GM23248 (cell line): Measurements from ENCODE around the gene ADGRA3.

ENCODE experiments used
- EZH2 ChIP-seq: fragments of 200-600 bp; sonication (generic); IDR thresholded peaks from 2 replicates; pipeline ENCODE4 v1.6.1; 2018; ENCODE audit warnings: antibody characterized with exemption, mild to moderate bottlenecking; ENCODE audit not compliant: insufficient read depth, poor library complexity, severe bottlenecking
- EZH2phosphoT487 ChIP-seq: fragments of 200-600 bp; sonication (generic); IDR thresholded peaks from 2 replicates; pipeline ENCODE4 v1.6.1; 2018; ENCODE audit warnings: antibody characterized with exemption, moderate library complexity, mild to moderate bottlenecking, low read depth; ENCODE audit not compliant: insufficient read depth

GRCh38 chr4:22427675-22428074 lies 88.2 kb downstream of the ADGRA3 start:
- TF ChIP-seq EZH2 = no peak
- TF ChIP-seq EZH2phosphoT487 = no peak
